ENCODE data around the gene ACACA. TPM values are rescaled to one million over a fixed set of nuclear protein-coding genes. Genes with fewer than 3 reads are reported as not detected.

The ACACA gene
- total and polyA plus RNA-seq, 9 donors, result 10.9 to 104 (median 37.9) TPM

GRCh38 chr17:37318931-37319594 is 87.6 kb downstream of the ACACA start:
- Histone ChIP-seq H3K9me3 (no peaks in the 10 kb centered on the region), H3K36me3 (no peaks in the 10 kb centered on the region), H3K27me3 (no peaks in the 10 kb centered on the region), H3K4me1 (ENCODE audit: insufficient read depth) (no peaks in the 10 kb centered on the region), H3K4me3 (no peak overlapping the region), H3K27ac (no peak overlapping the region)
- intact Hi-C loops (cut with DNase I), result no loop called here
- 78 to 83% (median 80%) methylated on average over 3 of the region's 3 CpGs for WGBS, 3 donors
- DNase-seq, result no peak
- TF ChIP-seq EP300 (IDR thresholded peaks at IDR 0.05), result no peak
- no peak for TF ChIP-seq CTCF (IDR thresholded peaks at IDR 0.05)
- TF ChIP-seq POLR2A (IDR thresholded peaks at IDR 0.05), result no peak

- H3K36me3 ChIP-seq, result no peaks in the 10 kb centered on the region
- H3K9me3 ChIP-seq, result no peaks in the 10 kb centered on the region
- no peaks in the 10 kb centered on the region for H3K4me1 ChIP-seq (ENCODE audit: insufficient read depth)
- intact Hi-C loops (cut with DNase I), result no loop called here
- no peaks in the 10 kb centered on the region for H3K27me3 ChIP-seq
- H3K27ac ChIP-seq, result no peak overlapping the region
- H3K4me3 ChIP-seq, result no peak overlapping the region
- TF ChIP-seq POLR2A (IDR thresholded peaks at IDR 0.05) (no peak), EP300 (IDR thresholded peaks at IDR 0.05) (no peak), CTCF (IDR thresholded peaks at IDR 0.05) (no peak)
- DNase-seq, result no peak
Observed at GRCh38 chr17:37317867-37318266, 88.8 kb downstream of the ACACA start.

GRCh38 chr17:37315601-37316000 is 91.0 kb downstream of the ACACA start:
- intact Hi-C loops (cut with DNase I), result no loop called here
- TF ChIP-seq EP300 (IDR thresholded peaks at IDR 0.05) (no peak), CTCF (IDR thresholded peaks at IDR 0.05) (no peak), POLR2A (IDR thresholded peaks at IDR 0.05) (no peak)

GRCh38 chr17:37312137-37312923 is 94.3 kb downstream of the ACACA start:
- WGBS, 3 donors, result 69 to 81% (median 71%) methylated on average over 3 of the region's 3 CpGs
- no peak overlapping the region for H3K27ac ChIP-seq
- no peaks in the 10 kb centered on the region for H3K27me3 ChIP-seq
- no peaks in the 10 kb centered on the region for H3K4me1 ChIP-seq (ENCODE audit: insufficient read depth)
- H3K36me3 ChIP-seq, result no peaks in the 10 kb centered on the region
- H3K4me3 ChIP-seq, result no peak overlapping the region
- H3K9me3 ChIP-seq, result no peaks in the 10 kb centered on the region
- TF ChIP-seq CTCF (IDR thresholded peaks at IDR 0.05) (no peak), EP300 (IDR thresholded peaks at IDR 0.05) (no peak), POLR2A (IDR thresholded peaks at IDR 0.05) (no peak)
- intact Hi-C loops (cut with DNase I), result no loop called here
- no peak for DNase-seq

More at GRCh38 chr17:37315601-37316000, 91.0 kb downstream of the ACACA start:
- Histone ChIP-seq H3K27me3 (no peaks in the 10 kb centered on the region), H3K9me3 (no peaks in the 10 kb centered on the region), H3K27ac (no peak overlapping the region), H3K4me1 (ENCODE audit: insufficient read depth) (no peaks in the 10 kb centered on the region), H3K36me3 (no peaks in the 10 kb centered on the region), H3K4me3 (no peak overlapping the region)
- DNase-seq, result no peak

Measured in ovary (tissue), 9 donors.